Spleen (tissue), 11 donors: ENCODE results near the gene RAPGEF3. TPM values are rescaled to one million over a fixed set of nuclear protein-coding genes. Genes with fewer than 3 reads are reported as not detected.

Experiments used
- DNase-seq: peaks from one replicate; pipeline ENCODE4 v3.0.0-alpha.2; 2020
- H3K27ac ChIP-seq, 8 donors: fragments of 200-600 bp; sonication (generic) in 7 of 8; 1 replicate in 4 of 8; 2 replicates in 4 of 8; pipeline versions ENCODE4 v1.5.0 to v1.8.0; 2016 to 2021; ENCODE audit warnings: inconsistent platforms in 4 of 8, mild to moderate bottlenecking in 4 of 8, moderate library complexity in 1 of 8
- H3K27me3 ChIP-seq, 7 donors: fragments of 200-600 bp; sonication (generic) in 6 of 7; replicated peaks in 1 of 7; 1 replicate in 4 of 7; 2 replicates in 3 of 7; pipeline versions ENCODE4 v1.5.0 to v1.8.0; 2016 to 2021; ENCODE audit warnings: inconsistent platforms in 3 of 7, mild to moderate bottlenecking in 1 of 7
- H3K36me3 ChIP-seq, 6 donors: fragments of 200-600 bp; sonication (generic) in 5 of 6; 1 replicate in 4 of 6; 2 replicates in 2 of 6; pipeline versions ENCODE4 v1.5.0 to v1.8.0; 2016 to 2021; ENCODE audit warnings: inconsistent platforms in 2 of 6
- H3K4me1 ChIP-seq, 6 donors: fragments of 200-600 bp; sonication (generic) in 5 of 6; 1 replicate in 3 of 6; 2 replicates in 3 of 6; pipeline versions ENCODE4 v1.5.0 to v1.8.0; 2016 to 2021; ENCODE audit warnings: inconsistent platforms in 3 of 6
- H3K4me3 ChIP-seq, 8 donors: fragments of 200-600 bp; sonication (generic) in 7 of 8; 1 replicate in 4 of 8; 2 replicates in 4 of 8; pipeline versions ENCODE4 v1.5.0 to v1.8.0; 2016 to 2021; ENCODE audit warnings: inconsistent platforms in 4 of 8, mild to moderate bottlenecking in 4 of 8, moderate library complexity in 2 of 8
- H3K9me3 ChIP-seq, 8 donors: fragments of 200-600 bp; sonication (generic) in 7 of 8; 1 replicate in 4 of 8; 2 replicates in 4 of 8; pipeline versions ENCODE4 v1.5.0 to v1.8.0; 2016 to 2021; ENCODE audit warnings: inconsistent platforms in 4 of 8
- CTCF ChIP-seq, 11 experiments: fragments of 200-600 bp in 7 of 11; fragments of 450-650 bp in 4 of 11; sonication (generic) in 4 of 11; IDR thresholded peaks in 8 of 11; conservative IDR thresholded peaks in 3 of 11; 1 replicate in 7 of 11; 2 replicates in 4 of 11; pipeline versions ENCODE4 v1.4.0 to v1.8.0; 2016 to 2021; ENCODE audit warnings: antibody characterized with exemption in 11 of 11, inconsistent platforms in 4 of 11, mild to moderate bottlenecking in 1 of 11
- POLR2A ChIP-seq, 3 donors: fragments of 450-650 bp; IDR thresholded peaks; one replicate each; pipeline ENCODE4 v1.5.1; 2017; ENCODE audit warnings: antibody characterized with exemption in 3 of 3, mild to moderate bottlenecking in 1 of 3
- POLR2AphosphoS5 ChIP-seq, 3 donors: sonication (generic); formaldehyde crosslinking; IDR thresholded peaks; one replicate each; pipeline ENCODE4 v1.5.1; 2017; ENCODE audit warnings: antibody characterized with exemption in 3 of 3
- WGBS, 5 donors: extraction: QIAGEN DNeasy Blood & Tissue Kit in 3 of 5; methylation state at CpG; one replicate each; pipeline versions ENCODE4 v1.1.5 to v1.1.7; 2013 to 2018; 5-methylcytosine and 5-hydroxymethylcytosine counted together
- intact Hi-C: fragments of 100-400 bp; cut with DNase I; formaldehyde crosslinking; loops from one replicate; pipeline ENCODE4 v1.15.0; 2023; ENCODE audit warnings: low total_unique reads
- polyA plus RNA-seq, 3 donors: library from polyadenylated mRNA; stranded (reverse); fragments of 200-250 nt; gene quantifications; one replicate each; pipeline ENCODE4 v1.2.1, GENCODE V29; 2013
- total RNA-seq, 7 donors: library from RNA; depleted of rRNA in 3 of 7; stranded (reverse); fragments of >200 nt in 3 of 7; fragmentation: NEBNext Ultra II Directional in 4 of 7; extraction: Animal tissue kit (Norgen Biotek cat#: 25700) in 4 of 7; gene quantifications; one replicate each; pipeline versions ENCODE4 v1.1.0 to v1.2.1, GENCODE V29; 2016 to 2021
- donor health status: healthy with polysubstance abuse.
- donor health status: DM: no; HTN: no; CAD: no; lungs with moderate emphysema.
- donor health status: DM: no; HTN: no; CAD: no.
- donor health status: Bipolar disorder and iron deficiency.
- donor health status: healthy.
- donor health status: DM: no; HTN: no; CAD: no.
- donor health status: DM: yes; HTN: yes; CAD: no.

RAPGEF3 gene
- total and polyA plus RNA-seq, 10 donors = 21.4 to 116 (median 58.7) TPM

- Histone ChIP-seq H3K36me3 (peaks cover 16 to 100% (median 87%) of the 10 kb centered on the region in 6 donors), H3K27ac (peak overlapping the region in 5 of 8 donors; percentile 6 to 61 (median 25)), H3K9me3 (no peaks in the 10 kb centered on the region), H3K4me1 (peaks cover 0 to 20% (median 7%) of the 10 kb centered on the region in 6 donors), H3K4me3 (no peak overlapping the region), H3K27me3 (no peaks in the 10 kb centered on the region)
- TF ChIP-seq POLR2AphosphoS5 (IDR thresholded peaks at IDR 0.05) (peak in 1 of 3 donors; percentile 25), CTCF (IDR thresholded peaks at IDR 0.05 in 8 of 11, conservative IDR thresholded peaks at IDR 0.05 in 3 of 11) (no peak), POLR2A (IDR thresholded peaks at IDR 0.05) (no peak)
- intact Hi-C loops = no loop called here
- 86 to 96% (median 90%) methylated on average over 14 to 15 of the region's 15 CpGs for WGBS, 5 donors
- peak; percentile 67 for DNase-seq
These were observed 26.6 kb upstream of the RAPGEF3 start for GRCh38 chr12:47785036-47785886.

GRCh38 chr12:47783821-47784819, 25.4 kb upstream of the RAPGEF3 start:
- 85 to 96% (median 88%) methylated on average over 10 to 20 of the region's 20 CpGs for WGBS, 5 donors
- H3K9me3 ChIP-seq = no peaks in the 10 kb centered on the region
- intact Hi-C loops = no loop called here
- H3K36me3 ChIP-seq = peaks cover 10 to 93% (median 75%) of the 10 kb centered on the region in 6 donors
- H3K4me1 ChIP-seq = peaks cover 4 to 31% (median 17%) of the 10 kb centered on the region in 6 donors
- H3K27ac ChIP-seq = peak overlapping the region in 1 of 8 donors; percentile 51
- H3K27me3 ChIP-seq = no peaks in the 10 kb centered on the region
- no peak overlapping the region for H3K4me3 ChIP-seq
- peak; percentile 67 for DNase-seq
- TF ChIP-seq POLR2A (IDR thresholded peaks at IDR 0.05) = no peak
- peak in 2 of 3 donors; percentile 24 to 66 for TF ChIP-seq POLR2AphosphoS5 (IDR thresholded peaks at IDR 0.05)
- no peak for TF ChIP-seq CTCF (IDR thresholded peaks at IDR 0.05 in 8 of 11, conservative IDR thresholded peaks at IDR 0.05 in 3 of 11)

DNA sequence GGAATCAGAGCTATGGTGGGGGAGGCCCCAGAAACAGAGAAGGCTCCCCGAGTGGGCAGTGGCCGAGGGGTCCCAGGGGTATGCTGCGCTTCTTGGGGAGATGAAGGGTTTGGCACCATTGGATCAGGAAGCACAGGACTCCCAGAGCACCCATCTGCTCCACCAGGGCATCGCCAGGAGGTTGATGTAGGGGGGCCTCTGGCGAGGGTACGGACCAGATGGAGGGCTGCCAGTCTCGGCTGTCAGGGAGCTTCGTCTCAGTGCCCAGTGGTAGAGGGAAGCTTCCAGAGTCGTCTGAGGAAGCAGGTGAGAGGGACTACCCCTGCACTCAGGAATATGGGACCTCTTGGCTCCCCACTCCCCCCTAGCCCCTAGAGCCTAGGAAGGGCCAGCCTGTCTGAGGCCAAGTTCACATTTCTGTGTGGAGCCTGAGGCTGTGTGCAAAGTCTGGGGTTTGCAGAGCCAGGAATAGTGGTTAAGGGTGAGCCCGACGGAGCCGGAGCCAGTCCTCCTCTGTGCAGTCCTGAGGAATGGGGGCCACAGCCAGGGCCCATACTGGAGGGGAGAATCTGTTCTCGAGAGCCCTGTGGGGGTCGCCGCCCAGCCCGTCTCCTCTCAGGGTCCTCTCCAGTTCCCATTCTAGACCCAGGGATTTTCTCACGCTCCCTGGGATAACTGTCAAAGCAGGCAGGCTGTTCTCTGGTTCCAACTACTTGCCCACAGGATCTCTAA, 24.5 kb upstream of the RAPGEF3 start:
- H3K9me3 ChIP-seq = no peaks in the 10 kb centered on the region
- TF ChIP-seq POLR2AphosphoS5 (IDR thresholded peaks at IDR 0.05) (peak in 1 of 3 donors; percentile 35), POLR2A (IDR thresholded peaks at IDR 0.05) (no peak)
- intact Hi-C loops = no loop called here
- H3K4me3 ChIP-seq = no peak overlapping the region
- peaks cover 4 to 39% (median 26%) of the 10 kb centered on the region in 6 donors for H3K4me1 ChIP-seq
- 86 to 92% (median 87%) methylated on average over 12 to 17 of the region's 17 CpGs for WGBS, 5 donors
- no peaks in the 10 kb centered on the region for H3K27me3 ChIP-seq
- peak; percentile 69 for DNase-seq
- peaks cover 10 to 84% (median 66%) of the 10 kb centered on the region in 6 donors for H3K36me3 ChIP-seq
- peak overlapping the region in 2 of 8 donors; percentile 38 to 51 for H3K27ac ChIP-seq

GRCh38 chr12:47782372-47782770, 23.7 kb upstream of the RAPGEF3 start:
- peak; percentile 69 for DNase-seq
- H3K27me3 ChIP-seq = no peaks in the 10 kb centered on the region
- peak in 2 of 3 donors; percentile 13 to 41 for TF ChIP-seq POLR2AphosphoS5 (IDR thresholded peaks at IDR 0.05)
- TF ChIP-seq CTCF (IDR thresholded peaks at IDR 0.05 in 8 of 11, conservative IDR thresholded peaks at IDR 0.05 in 3 of 11) = no peak
- no peak for TF ChIP-seq POLR2A (IDR thresholded peaks at IDR 0.05)
- H3K4me3 ChIP-seq = no peak overlapping the region
- no peaks in the 10 kb centered on the region for H3K9me3 ChIP-seq
- peaks cover 4 to 47% (median 34%) of the 10 kb centered on the region in 6 donors for H3K4me1 ChIP-seq
- WGBS, 5 donors = 60 to 69% (median 66%) methylated on average over 7 to 8 of the region's 8 CpGs
- intact Hi-C loops = no loop called here
- peak overlapping the region in 3 of 8 donors; percentile 27 to 51 (median 38) for H3K27ac ChIP-seq
- peaks cover 3 to 76% (median 58%) of the 10 kb centered on the region in 6 donors for H3K36me3 ChIP-seq
